Myocyte (in vitro differentiated cells): Measurements from ENCODE around the gene EIF2AK3. TPM values are rescaled to one million over a fixed set of nuclear protein-coding genes. Genes with fewer than 3 reads are reported as not detected.
"Not testable (repeated sequence)": the region's sequence is repeated elsewhere in the genome, so short reads cannot be mapped to it uniquely, and the experiment has no call there.

Source experiments
- DNase-seq: peaks from one replicate; pipeline ENCODE4 v3.0.0-alpha.2; 2012; ENCODE audit warnings: low read depth
- polyA plus RNA-seq: library from polyadenylated mRNA; unstranded; fragments of >200 nt; gene quantifications from one replicate; pipeline ENCODE4 v1.2.1, GENCODE V29; 2012; ENCODE audit warnings: missing spikeins
- total RNA-seq: library from RNA; depleted of rRNA; stranded (reverse); fragments of >200 nt; gene quantifications from 2 replicates; pipeline ENCODE4 v1.2.3, GENCODE V29; 2014

The EIF2AK3 gene
- total RNA-seq, result 10.6 and 16.5 TPM in 2 replicates
- polyA plus RNA-seq, result 8.7 TPM

DNA sequence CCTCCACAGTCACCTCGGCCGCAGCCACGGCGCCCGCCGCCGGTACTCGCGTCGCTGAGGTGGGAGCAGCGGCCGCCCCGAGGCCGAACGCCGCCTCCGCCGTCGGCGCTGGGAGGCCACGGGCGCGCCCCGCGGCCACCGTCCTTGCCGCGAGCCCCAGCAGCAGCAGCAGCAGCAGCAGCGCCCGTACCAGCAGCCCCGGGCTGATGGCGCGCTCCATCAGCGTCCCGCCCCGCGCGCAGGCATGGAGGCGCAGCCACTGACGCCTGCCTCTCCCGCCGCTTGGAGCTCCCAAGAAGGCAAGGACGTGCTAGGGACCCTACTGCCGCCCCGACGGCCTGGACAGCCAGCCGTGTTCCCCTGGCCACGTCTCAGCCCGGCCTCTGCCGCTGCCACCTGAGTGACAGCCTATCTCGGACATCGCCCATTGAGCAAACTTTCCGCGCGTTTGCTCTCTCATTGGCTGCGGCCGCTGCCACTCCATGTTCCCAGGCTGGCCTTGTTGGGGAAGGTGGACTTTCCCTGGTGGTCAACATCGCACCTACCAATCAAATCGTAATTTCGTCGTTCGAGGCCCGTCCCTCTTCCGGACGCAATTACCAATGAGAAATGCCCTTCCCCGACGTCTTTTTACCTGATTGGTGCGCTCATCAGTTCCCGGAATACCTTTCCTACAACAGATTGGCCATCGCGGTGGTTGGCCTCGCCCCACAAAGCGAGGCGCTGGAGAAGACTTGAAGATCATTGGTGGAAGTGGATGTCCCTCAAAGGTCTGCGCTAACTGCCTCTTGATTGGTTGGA is at the start of gene EIF2AK3:
TSS of gene EIF2AK3 (minus strand) at position 410 of the 801 bp plus-strand sequence. CDS start at position 220, 190 bp downstream.
- DNase-seq, result peak; percentile 100

DNA sequence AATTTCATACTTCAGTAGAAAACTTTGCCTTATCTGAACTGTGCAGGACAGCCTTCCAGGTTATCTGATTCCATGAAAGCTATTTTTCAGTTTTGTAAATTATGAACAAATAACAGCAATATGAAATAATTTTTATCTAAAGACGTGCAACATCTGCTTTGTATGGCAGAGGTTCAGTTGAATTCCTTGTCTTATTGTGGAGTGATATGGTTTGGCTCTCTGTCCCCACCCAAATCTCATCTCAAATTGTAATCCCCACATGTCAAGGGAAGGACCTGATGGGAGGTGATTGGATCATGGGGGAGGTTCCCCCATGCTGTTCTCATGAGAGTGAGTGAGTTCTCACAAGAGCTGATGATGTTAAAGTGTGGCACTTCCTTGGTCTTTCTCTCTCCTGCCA is 46.1 kb upstream of the EIF2AK3 start:
- no peak for DNase-seq

GRCh38 chr2:88671786-88672427 is 44.6 kb upstream of the EIF2AK3 start:
- peak; percentile 51 for DNase-seq

GRCh38 chr2:88669482-88670214 is 42.4 kb upstream of the EIF2AK3 start:
- DNase-seq, result peak; percentile 53

- DNase-seq, result no peak
These were observed 41.6 kb upstream of the EIF2AK3 start for GRCh38 chr2:88668862-88669261.

DNA sequence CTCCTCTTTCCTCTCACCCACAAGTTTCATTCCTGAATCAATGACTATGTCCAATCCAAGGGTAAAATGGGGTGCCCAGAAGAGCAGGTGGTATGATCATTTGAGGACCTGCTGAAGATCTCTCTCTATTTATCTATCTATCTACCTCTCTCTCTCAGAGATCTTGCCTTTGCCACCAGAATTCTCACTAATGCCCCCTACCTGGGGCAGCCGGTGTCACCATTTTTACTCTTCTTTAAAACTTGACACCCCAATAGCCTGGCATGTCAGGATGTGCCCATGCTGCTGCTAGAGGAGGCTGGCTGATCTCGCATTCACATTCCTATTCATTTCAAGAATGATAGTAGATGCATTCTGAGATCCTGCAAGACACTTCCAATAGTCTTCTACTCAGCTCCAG is 40.0 kb upstream of the EIF2AK3 start:
- DNase-seq, result no peak

GRCh38 chr2:88666576-88666975 is 39.3 kb upstream of the EIF2AK3 start:
- no peak for DNase-seq

DNA sequence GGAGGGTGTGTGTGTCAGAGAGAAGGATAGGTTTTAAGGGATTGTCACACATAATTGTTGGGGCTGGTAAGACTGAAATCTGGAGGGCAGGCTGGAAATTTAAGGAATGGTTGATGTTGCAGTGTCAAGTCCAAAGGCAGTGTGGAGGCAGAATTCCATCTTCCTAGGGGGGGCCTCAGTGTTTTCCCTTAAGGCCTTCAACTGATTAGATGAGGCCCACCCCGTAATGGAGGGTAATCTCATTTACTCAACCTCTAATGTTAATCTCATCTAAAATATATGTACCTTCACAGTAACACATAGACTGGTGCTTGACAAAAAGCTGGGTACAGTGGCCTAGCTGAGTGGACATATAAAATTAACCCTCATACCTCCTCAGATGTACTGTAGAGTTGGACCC is 33.4 kb upstream of the EIF2AK3 start:
- no peak for DNase-seq

GRCh38 chr2:88659538-88659915 is 32.3 kb upstream of the EIF2AK3 start:
- DNase-seq, result peak; percentile 97

GRCh38 chr2:88658881-88659537 is 31.7 kb upstream of the EIF2AK3 start:
- DNase-seq, result peak; percentile 46

- peak; percentile 32 for DNase-seq
These were observed 31.1 kb upstream of the EIF2AK3 start for GRCh38 chr2:88658326-88658725.

DNA sequence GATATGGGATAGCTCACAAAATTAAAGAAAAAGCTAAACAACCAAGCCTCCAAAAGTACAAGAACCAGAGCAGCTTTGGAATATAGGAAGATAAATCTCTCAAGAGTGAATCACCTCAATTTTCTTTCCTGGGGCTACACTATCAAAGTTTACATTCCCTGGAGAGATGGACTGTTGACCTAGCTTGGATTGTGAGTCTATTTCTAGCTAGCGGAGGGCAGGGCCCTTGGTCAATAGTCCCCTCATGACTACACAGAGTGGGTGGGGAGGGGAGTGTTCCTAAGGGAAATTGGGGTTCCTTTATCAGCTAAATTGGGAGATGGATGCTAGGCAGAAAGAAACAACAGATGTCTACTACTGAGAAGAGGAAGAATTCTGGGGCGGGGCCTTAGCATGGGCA is 29.9 kb upstream of the EIF2AK3 start:
- DNase-seq, result peak; percentile 66

DNA sequence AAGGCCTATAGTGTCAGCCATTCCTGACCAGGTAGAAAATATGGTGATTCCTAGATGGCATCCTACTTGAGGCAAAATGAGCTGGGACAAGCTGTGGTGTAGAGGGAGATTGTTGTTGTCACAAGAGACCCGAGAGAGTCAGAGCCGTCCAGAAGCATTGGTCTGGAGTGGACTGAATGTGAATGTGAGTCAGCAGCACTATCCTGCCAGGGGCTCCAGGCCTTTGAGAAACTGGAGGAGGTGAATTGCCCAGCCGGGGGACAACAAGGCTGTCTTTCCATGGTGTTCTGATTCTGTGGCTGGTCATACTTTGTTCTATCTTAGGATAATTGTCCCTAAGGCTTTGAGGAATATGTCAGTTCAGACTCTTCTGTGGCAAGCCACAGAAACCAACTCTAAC is 29.4 kb upstream of the EIF2AK3 start:
- DNase-seq, result peak; percentile 73

DNA sequence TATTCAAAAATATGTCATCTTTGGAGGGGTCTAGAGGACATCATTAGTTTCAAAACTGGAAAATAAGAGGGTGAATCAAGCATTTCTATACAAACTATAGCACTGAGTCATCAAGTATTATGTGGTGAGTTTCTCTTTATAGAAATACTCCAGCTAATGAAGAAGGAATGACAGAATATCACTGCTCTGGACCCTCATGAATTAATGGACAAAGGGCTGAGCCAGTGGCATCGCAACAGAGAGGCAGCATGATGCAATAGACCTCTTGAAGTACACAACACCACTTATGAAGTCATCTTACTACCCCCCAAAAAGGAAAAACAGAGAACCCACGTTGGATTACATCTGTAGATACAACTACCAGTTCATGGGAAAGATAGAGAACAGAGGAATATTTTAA is 27.4 kb upstream of the EIF2AK3 start:
- no peak for DNase-seq

- DNase-seq, result no peak
These were observed 24.4 kb upstream of the EIF2AK3 start for GRCh38 chr2:88651646-88652045.

DNA sequence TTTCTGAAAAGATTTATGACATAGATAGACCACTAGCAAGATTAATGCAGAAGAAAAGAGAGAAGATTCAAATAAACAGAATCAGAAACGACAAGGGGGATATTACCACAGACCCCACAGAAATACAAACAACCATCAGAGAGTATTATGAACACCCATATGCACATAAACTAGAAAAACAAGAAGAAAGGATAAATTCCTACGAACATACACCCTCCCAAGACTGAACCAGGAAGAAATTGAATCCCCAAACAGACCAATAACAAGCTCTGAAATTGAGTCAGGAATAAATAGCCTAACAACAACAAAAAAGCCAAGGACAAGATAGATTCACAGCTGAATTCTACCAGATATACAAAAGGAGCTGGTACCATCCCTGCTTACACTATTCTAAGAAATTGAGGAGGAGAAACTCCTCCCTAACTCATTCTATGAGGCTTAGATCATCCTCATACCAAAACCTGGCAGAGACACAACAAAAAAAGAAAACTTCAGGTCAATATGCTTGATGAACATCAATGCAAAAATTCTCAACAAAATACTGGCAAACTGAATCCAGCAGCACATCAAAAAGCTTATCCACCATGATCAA is 18.1 kb upstream of the EIF2AK3 start:
- not testable (repeated sequence) for DNase-seq

DNA sequence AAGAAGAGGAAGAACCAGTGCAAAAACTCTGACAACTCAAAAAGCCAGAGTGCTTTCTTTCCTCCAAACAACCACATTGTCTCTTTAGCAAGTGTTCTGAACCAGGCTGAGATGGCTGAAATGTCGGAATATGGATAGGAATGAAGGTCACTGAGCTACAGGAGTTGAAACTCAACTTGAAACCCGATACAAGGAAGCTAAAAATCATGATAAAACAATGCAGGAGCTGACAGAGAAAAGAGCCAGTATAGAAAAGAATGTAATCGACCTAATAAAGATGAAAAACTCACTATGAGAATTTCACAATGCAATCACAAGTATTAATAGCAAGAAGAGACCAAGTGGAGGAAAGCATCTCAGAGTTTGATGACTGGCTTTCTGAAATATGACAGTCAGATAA is 15.0 kb upstream of the EIF2AK3 start:
- DNase-seq, result no peak

GRCh38 chr2:88641330-88641729 is 14.1 kb upstream of the EIF2AK3 start:
- no peak for DNase-seq

DNA sequence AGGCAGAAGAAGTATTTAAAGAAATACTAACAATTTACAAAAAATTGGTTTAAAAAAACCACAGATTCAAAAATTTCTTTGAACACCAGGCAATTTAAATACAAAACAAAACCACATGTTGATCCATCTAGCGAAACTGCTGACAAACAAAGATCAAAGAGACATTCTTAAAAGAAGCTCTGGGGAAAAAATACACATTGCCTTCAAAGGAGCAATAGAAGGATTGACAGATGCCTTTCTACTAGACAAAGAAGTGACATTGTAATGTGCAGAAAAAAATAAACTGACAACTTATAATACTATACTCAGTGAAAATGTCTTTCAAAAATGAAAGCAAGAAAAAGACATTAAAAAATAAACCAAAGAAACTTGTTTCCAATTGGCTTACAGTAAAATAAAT is 12.6 kb upstream of the EIF2AK3 start:
- no peak for DNase-seq

DNA sequence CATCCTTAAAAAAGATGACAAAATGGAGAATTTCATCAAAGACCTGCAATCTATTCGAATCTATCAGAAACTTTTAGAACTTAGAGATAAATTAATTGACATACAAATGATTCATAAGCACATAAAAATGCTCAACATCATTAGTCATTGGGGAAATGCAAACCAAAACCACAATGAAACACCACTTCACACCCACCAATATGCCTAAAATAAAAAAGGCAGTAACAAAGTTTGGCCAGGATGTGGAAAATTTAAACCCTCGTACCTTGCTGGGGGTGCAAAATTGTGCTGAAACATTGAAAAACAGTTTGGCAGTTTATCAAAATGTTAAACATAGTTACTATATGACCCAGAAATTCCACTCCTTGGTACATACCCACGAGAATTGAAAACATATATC is 11.5 kb upstream of the EIF2AK3 start:
- peak; percentile 43 for DNase-seq

DNA sequence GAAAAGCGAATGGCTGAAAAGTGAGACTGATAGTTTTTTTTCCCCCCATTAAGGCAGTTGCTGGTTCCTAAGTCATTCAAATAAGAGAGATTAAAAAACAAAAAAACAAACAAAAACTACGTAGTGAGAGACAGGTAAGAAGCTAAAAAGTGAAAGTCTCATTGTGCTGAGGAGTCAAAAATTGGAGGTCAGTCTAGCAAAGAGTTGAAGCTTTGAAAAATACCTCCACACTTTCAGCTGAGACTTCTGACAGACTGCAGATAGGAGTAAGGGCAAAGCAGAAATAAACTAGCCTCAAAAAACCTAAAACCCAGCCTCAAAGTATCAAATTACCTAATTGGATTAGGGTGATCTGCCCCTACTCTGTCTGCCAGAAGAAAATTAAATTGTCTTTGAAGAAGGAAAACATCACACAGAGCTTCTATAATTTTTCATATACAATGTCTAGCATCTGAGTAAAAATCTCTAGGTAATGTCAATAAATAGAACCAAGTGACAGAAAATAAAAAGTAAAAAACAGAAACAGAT is 10.9 kb upstream of the EIF2AK3 start:
- no peak for DNase-seq
